ENCODE results near the gene ZHX3. TPM values are rescaled to one million over a fixed set of nuclear protein-coding genes. Genes with fewer than 3 reads are reported as not detected.

ZHX3 gene
- total and polyA plus RNA-seq, 2 of the 4 experiments (the other 2 are of a cell fraction), result 25.0 to 28.0 TPM

DNA sequence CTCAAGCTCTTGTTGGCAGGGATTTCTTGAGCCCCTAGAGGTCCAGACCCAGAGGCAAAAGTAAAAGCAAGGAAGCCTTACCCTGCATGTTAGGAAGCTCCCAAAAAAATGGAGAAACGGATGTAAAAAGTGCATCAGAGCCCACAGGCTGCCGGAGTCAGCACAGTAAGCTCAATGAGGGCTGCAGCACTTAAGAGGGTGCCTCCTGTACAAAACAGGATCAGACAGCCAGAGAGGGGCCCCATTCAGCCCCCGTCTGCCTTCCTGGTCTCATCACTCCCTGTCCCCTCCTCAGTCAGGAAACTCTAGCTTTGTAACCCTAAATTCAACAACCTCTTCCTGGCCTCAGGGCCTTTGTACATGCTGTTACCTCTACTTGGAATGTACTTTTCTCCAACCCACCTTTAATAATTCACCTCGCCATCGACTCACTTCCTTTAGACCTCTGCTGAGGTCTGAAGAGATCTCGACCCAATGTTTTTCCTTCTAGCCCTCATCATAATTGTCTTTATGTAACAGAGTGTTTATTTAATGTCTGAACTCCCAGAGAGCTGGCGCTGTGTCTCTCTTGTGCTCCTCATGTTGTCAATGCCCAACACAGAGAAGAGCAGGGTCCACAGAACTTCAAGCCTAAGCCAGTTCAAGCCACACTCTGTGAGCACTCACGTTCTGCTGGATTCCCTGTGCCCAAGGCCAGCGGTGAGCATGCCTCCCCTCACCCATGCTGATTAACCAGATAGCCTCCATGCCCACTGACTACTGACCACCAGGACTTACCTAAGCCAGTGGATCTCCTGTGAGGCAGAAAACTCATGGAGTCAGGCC, 183.0 kb downstream of the ZHX3 start:
- no peaks in the 10 kb centered on the region for H3K9me3 ChIP-seq (ENCODE audit: control insufficient read depth, insufficient read depth, low read length)
- H3K4me1 ChIP-seq (ENCODE audit: control insufficient read depth, insufficient read depth, low read length), result peaks cover 9% of the 10 kb centered on the region
- in situ Hi-C loops (cut with MboI; ENCODE audit: low sequenced_read_pairs), result no loop called here
- ATAC-seq (ENCODE audit: low read depth), result no peak
- no peak overlapping the region for H3K23ac ChIP-seq (ENCODE audit: low read depth, low read length)
- no peak overlapping the region for H4K8ac ChIP-seq (ENCODE audit: low read depth in 2 of 2, low read length in 2 of 2)
- no peaks in the 10 kb centered on the region for H3K27me3 ChIP-seq (ENCODE audit: control insufficient read depth, insufficient read depth, low read length)
- CTCF ChIA-PET, result interaction anchor here (0.9 to 2.0 kb wide), 5 partner anchors 10 to 276 kb away, joined by 3 to 9 read pairs (median 3); partner anchors contain the start of gene LPIN3
- no peak overlapping the region for H2BK20ac ChIP-seq (ENCODE audit: low read depth, low read length)
- H2AFZ ChIP-seq (replicated peaks; ENCODE audit: low read length, poor library complexity), result no peak overlapping the region
- H3K4me2 ChIP-seq (ENCODE audit: low read depth, low read length), result no peak overlapping the region
- H4K91ac ChIP-seq (ENCODE audit: insufficient read depth, low read depth, low read length), result no peak overlapping the region
- no peak overlapping the region for H3K27ac ChIP-seq (ENCODE audit: insufficient read depth, low read length)
- H2BK5ac ChIP-seq (ENCODE audit: low read depth, low read length, poor library complexity, severe bottlenecking), result no peak overlapping the region
- H3K4me3 ChIP-seq (ENCODE audit: insufficient read depth, low read depth, low read length), result no peak overlapping the region
- H4K20me1 ChIP-seq (ENCODE audit: insufficient read depth, low read length), result peaks cover 13% of the 10 kb centered on the region
- no peak overlapping the region for H3K9ac ChIP-seq (ENCODE audit: low read depth, low read length)
- no peaks in the 10 kb centered on the region; the same call in 1 of the 2 replicates for H3K36me3 ChIP-seq (ENCODE audit: control insufficient read depth, insufficient read depth, low read length)
- peaks cover 3 to 18% of the 10 kb centered on the region in 2 experiments; a peak in 2 of 4 replicates for H3K79me1 ChIP-seq (ENCODE audit: low read depth in 1 of 2, low read length in 2 of 2)
- 85% methylated on average over 2 of the region's 9 CpGs; no CpG with 5 or more reads in 1 of the 2 experiments for WGBS, 2 experiments (ENCODE audit: extremely low coverage in 2 of 2, insufficient read length in 1 of 2)
- no peak overlapping the region for H2AK9ac ChIP-seq (replicated peaks; ENCODE audit: low read depth, low read length, poor library complexity)
- intact Hi-C loops (cut with micrococcal nuclease), result loop anchor here (1.0 to 5.0 kb wide), 3 partner anchors 193 to 558 kb away; partner anchors contain the start of gene LPIN3
- H2BK120ac ChIP-seq (ENCODE audit: low read depth, low read length), result no peak overlapping the region
- dilution Hi-C loops (cut with HindIII; ENCODE audit: low sequenced_read_pairs, unreplicated experiment), result no loop called here
- DNase-seq, result no peak
- POLR2A ChIA-PET (ENCODE audit: unreplicated experiment), result no interaction called here
- no peak overlapping the region for H3K14ac ChIP-seq (replicated peaks; ENCODE audit: low read depth, low read length)
- no peak overlapping the region for H3K18ac ChIP-seq (ENCODE audit: low read depth, low read length)
- H3K56ac ChIP-seq (ENCODE audit: extremely low read depth, insufficient read depth, low read length), result no peak overlapping the region
- H4K5ac ChIP-seq (ENCODE audit: low read depth, low read length), result no peak overlapping the region
- peaks cover 10% of the 10 kb centered on the region; the same call in 1 of the 2 replicates for H3K9me1 ChIP-seq (ENCODE audit: insufficient read depth, low read length)
- no peak for TF ChIP-seq BHLHE40 (IDR thresholded peaks at IDR 0.05; ENCODE audit: low read depth, low read length)
- TF ChIP-seq RFX5 (IDR thresholded peaks at IDR 0.05; ENCODE audit: low read depth, low read length), result no peak
- TF ChIP-seq CHD1 (IDR thresholded peaks at IDR 0.05; ENCODE audit: low read depth, low read length), result no peak
- TF ChIP-seq USF2 (IDR thresholded peaks at IDR 0.05; ENCODE audit: low read depth, low read length), result no peak
- TF ChIP-seq SMC3 (IDR thresholded peaks at IDR 0.05; ENCODE audit: low read depth, low read length), result no peak
- no peak overlapping the region for H2BK15ac ChIP-seq (ENCODE audit: low read depth, low read length)
- H3K4ac ChIP-seq (ENCODE audit: low read depth, low read length), result no peak overlapping the region
- BruUV-seq (replicated peaks), result no TSS peak
- H2AK5ac ChIP-seq (ENCODE audit: low read depth, low read length), result no peak overlapping the region
